Thymus (tissue), 11 donors: ENCODE results near the gene RRAGC. TPM values are rescaled to one million over a fixed set of nuclear protein-coding genes. Genes with fewer than 3 reads are reported as not detected.

Experiments
- DNase-seq, 9 donors: peaks; one replicate each; pipeline ENCODE4 v3.0.0-alpha.2; 2013; ENCODE audit warnings: low spot score in 9 of 9, low read depth in 6 of 9, missing footprints in 1 of 9
- H3K27ac ChIP-seq, 2 donors: one replicate each; pipeline ENCODE4 v1.5.1; 2013; ENCODE audit warnings: control low read depth in 1 of 2, low read depth in 1 of 2, low read length in 1 of 2, mild to moderate bottlenecking in 1 of 2, moderate library complexity in 1 of 2
- H3K27me3 ChIP-seq, 2 donors: one replicate each; pipeline ENCODE4 v1.5.1; 2013; ENCODE audit warnings: low read length in 1 of 2; ENCODE audit not compliant: control insufficient read depth in 2 of 2, insufficient read depth in 1 of 2
- H3K36me3 ChIP-seq, 2 donors: one replicate each; pipeline ENCODE4 v1.5.1; 2013; ENCODE audit warnings: low read length in 1 of 2, mild to moderate bottlenecking in 1 of 2, moderate library complexity in 1 of 2; ENCODE audit not compliant: control insufficient read depth in 2 of 2, insufficient read depth in 2 of 2
- H3K4me1 ChIP-seq, 2 donors: one replicate each; pipeline ENCODE4 v1.5.1; 2013; ENCODE audit warnings: low read length in 2 of 2; ENCODE audit not compliant: control insufficient read depth in 2 of 2, insufficient read depth in 2 of 2
- H3K4me3 ChIP-seq, 2 donors: one replicate each; pipeline ENCODE4 v1.5.1; 2013; ENCODE audit warnings: low read length in 2 of 2, control low read depth in 1 of 2, mild to moderate bottlenecking in 1 of 2
- H3K9me3 ChIP-seq, 2 donors: one replicate each; pipeline ENCODE4 v1.5.1; 2013; ENCODE audit warnings: low read length in 1 of 2, mild to moderate bottlenecking in 1 of 2; ENCODE audit not compliant: control insufficient read depth in 2 of 2, insufficient read depth in 1 of 2
- WGBS: extraction: QIAGEN DNeasy Blood & Tissue Kit; methylation state at CpG from one replicate; pipeline ENCODE4 v1.1.7; 2013; 5-methylcytosine and 5-hydroxymethylcytosine counted together
- polyA plus RNA-seq: library from polyadenylated mRNA; stranded (reverse); fragments of 200-250 nt; gene quantifications from one replicate; pipeline ENCODE4 v1.2.3, GENCODE V29; 2013
- total RNA-seq: library from RNA; stranded (reverse); fragments of 120-200 nt; gene quantifications from one replicate; pipeline ENCODE4 v1.2.4, GENCODE V29; 2013
- donor health status: healthy.

Gene RRAGC
- total and polyA plus RNA-seq, 2 donors = 8.8 to 28.6 TPM

DNA sequence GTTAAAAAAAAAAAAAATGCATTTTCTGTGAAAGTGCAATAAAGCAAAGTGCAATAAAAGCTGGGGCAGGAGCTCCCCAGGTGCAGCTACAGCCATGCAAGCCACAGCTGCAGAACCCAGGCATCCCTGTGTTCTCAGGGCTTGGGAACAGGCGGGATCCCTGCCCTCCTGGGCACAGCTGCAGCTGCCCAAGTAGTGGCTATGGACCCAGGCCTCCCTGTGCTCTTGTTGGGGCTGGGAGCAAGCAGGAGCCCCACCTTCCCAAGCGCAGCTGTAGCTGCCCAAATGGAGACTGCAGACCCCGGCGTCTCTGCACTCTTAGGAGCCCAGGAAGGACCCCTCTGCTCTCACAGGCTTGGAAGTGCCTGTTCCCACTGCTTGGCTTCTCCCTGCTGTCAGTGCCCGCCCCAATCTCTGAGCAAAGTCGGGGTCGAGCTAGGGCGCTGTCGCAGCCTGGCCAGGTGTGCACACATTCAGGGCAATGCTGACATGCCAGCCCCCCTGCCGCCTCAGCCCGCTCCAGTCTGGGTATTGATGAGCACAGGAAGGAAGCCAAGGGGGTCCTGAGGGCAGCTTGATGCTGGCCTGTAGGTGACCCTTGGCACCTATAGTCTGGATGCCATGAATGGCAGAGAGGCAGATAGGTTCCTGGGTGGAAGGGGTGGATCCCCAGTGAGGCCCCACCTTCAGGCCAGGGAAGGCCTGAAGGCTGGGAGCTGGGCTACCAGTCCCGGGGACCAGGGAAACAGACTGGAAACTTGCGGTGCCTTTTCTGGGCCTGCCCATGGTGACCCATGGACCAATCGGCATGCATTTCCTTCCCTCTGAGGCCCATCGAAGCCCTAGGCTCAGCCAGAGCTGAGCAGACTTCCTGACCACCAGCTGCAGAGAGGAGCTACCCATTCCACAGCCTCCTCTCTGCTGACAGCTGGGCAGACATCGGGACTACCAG, 58.6 kb downstream of the RRAGC start:
- Histone ChIP-seq H3K27ac (no peak overlapping the region), H3K27me3 (peaks cover 30 to 51% of the 10 kb centered on the region in 2 donors), H3K4me1 (no peaks in the 10 kb centered on the region), H3K36me3 (no peaks in the 10 kb centered on the region), H3K4me3 (no peak overlapping the region), H3K9me3 (no peaks in the 10 kb centered on the region)
- DNase-seq = no peak
- WGBS = 77% methylated on average over 16 of the region's 16 CpGs

GRCh38 chr1:38793299-38793698, 66.3 kb downstream of the RRAGC start:
- Histone ChIP-seq H3K27me3 (peaks cover 0 to 6% of the 10 kb centered on the region in 2 donors), H3K36me3 (no peaks in the 10 kb centered on the region), H3K4me1 (no peaks in the 10 kb centered on the region), H3K9me3 (no peaks in the 10 kb centered on the region), H3K4me3 (no peak overlapping the region), H3K27ac (no peak overlapping the region)
- no peak for DNase-seq

GRCh38 chr1:38791892-38792291, 67.7 kb downstream of the RRAGC start:
- Histone ChIP-seq H3K27me3 (peaks cover 0 to 10% of the 10 kb centered on the region in 2 donors), H3K36me3 (no peaks in the 10 kb centered on the region), H3K27ac (no peak overlapping the region), H3K9me3 (no peaks in the 10 kb centered on the region), H3K4me3 (no peak overlapping the region), H3K4me1 (no peaks in the 10 kb centered on the region)
- 70% methylated on average over 1 of the region's 1 CpG for WGBS
- no peak for DNase-seq

DNA sequence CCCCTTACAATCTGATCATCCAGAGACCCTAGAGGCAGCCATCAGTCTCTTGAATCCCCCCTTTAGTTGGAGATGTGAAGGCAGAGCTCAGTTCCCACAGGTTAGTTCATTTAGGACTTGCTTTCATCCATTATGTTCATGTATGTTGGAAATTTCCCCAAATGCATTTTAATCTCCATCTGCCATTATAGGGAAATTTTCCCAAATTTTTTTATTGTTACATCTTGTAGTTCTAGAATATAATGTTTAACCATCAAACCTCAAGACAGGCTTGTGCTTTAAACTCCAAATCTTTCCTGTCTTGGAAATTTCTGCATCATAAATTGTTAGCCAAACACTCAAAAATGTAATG, 68.4 kb downstream of the RRAGC start:
- H3K9me3 ChIP-seq = no peaks in the 10 kb centered on the region
- no peaks in the 10 kb centered on the region for H3K36me3 ChIP-seq
- peaks cover 0 to 10% of the 10 kb centered on the region in 2 donors for H3K27me3 ChIP-seq
- no peak overlapping the region for H3K27ac ChIP-seq
- DNase-seq = no peak
- H3K4me1 ChIP-seq = no peaks in the 10 kb centered on the region
- H3K4me3 ChIP-seq = no peak overlapping the region

DNA sequence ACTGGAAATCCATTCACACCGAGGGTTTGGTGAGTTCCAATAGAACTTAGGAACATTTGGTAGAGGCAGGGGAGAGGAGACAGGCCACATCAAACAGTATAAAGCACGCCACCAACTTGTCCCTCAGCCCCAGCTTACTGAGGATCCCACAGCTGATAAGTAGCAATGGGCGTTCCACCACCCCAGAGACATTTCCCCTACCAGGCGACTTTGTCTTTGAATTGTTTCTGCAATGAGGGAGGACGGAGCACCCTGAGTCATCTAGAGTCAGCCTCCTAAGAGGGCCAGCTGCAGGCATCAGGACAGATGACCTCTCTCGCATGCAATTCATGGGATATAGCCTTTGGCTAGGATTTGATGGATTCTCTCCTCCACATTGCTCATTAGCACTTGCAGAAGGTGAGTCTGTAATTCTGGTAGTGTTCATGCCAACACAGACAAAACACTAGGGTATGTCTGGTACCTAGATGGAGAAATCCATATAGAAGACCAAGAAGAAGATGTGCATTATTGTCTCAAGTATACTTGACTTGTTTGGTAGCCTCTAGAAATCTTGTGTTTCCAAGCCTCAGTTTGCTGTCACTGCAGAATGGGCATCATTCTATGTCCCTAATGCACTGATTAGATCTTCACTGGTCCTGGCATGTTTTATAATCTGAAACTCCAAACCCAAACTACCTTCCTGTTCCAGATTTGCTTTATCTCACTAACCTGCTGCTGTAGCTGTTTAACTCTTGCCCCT, 69.0 kb downstream of the RRAGC start:
- Histone ChIP-seq H3K9me3 (no peaks in the 10 kb centered on the region), H3K36me3 (no peaks in the 10 kb centered on the region), H3K27ac (no peak overlapping the region), H3K4me3 (no peak overlapping the region), H3K27me3 (peaks cover 0 to 15% of the 10 kb centered on the region in 2 donors), H3K4me1 (no peaks in the 10 kb centered on the region)
- no peak for DNase-seq
- WGBS = 89% methylated on average over 6 of the region's 6 CpGs

DNA sequence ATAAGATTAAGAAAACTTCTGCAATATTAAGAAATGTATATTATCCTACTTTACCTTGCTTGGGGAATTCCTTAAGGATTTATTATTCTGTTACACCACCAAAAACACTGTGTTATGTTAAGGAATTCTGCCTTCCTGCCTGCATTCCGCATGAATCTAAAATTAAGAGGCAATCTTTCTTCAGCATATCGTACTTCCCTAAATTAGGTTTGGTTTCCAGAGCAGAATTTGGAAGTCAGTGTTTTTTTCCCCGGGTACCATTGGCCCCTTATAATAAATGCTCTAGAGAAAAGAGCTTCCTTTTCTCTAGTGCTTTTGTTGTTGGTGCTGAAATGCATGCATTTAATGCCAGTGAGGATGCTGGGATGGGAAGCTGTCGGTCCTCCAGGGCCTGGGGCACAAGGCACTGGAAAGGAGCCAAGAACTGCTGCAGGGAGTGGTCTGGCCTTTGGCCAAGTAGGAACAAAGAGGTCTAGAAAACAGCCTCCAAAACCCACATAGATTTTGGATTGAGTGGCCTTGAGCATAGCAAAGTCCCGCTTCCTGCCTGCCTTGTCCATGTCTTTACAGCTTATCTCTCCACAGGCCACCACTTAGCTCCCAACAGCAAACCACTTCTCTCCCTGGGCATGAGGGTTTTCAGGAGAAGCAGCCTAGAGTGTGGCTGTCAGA, 69.9 kb downstream of the RRAGC start:
- Histone ChIP-seq H3K27me3 (peaks cover 0 to 19% of the 10 kb centered on the region in 2 donors), H3K4me3 (no peak overlapping the region), H3K9me3 (no peaks in the 10 kb centered on the region), H3K36me3 (no peaks in the 10 kb centered on the region), H3K27ac (no peak overlapping the region), H3K4me1 (no peaks in the 10 kb centered on the region)
- 37% methylated on average over 5 of the region's 5 CpGs for WGBS
- no peak for DNase-seq

- no peak overlapping the region for H3K27ac ChIP-seq
- H3K4me1 ChIP-seq = no peaks in the 10 kb centered on the region
- no peak overlapping the region for H3K4me3 ChIP-seq
- no peaks in the 10 kb centered on the region for H3K36me3 ChIP-seq
- DNase-seq = no peak
- H3K9me3 ChIP-seq = no peaks in the 10 kb centered on the region
- 63% methylated on average over 15 of the region's 15 CpGs for WGBS
- peaks cover 4 to 29% of the 10 kb centered on the region in 2 donors for H3K27me3 ChIP-seq
Observed at GRCh38 chr1:38788341-38789336, 70.9 kb downstream of the RRAGC start.
